Measurements from ENCODE around the gene UST.

GRCh38 chr6:148758492-148758891, 11.7 kb downstream of the UST start:
- TF ChIP-seq EZH2 (IDR thresholded peaks at IDR 0.05; ENCODE audit: borderline replicate concordance): no peak
- TF ChIP-seq CTCF (IDR thresholded peaks at IDR 0.05; ENCODE audit: poor library complexity): no peak
- no peak for TF ChIP-seq EZH2phosphoT487 (IDR thresholded peaks at IDR 0.05; ENCODE audit: low read depth, severe bottlenecking, unreplicated experiment)
